Body of pancreas (tissue), 4 donors: ENCODE data around the gene GOLT1B.
"Not testable (repeated sequence)": the region's sequence is repeated elsewhere in the genome, so short reads cannot be mapped to it uniquely, and the experiment has no call there.

Experiments
- POLR2A ChIP-seq, 3 donors: fragments of 450-650 bp; IDR thresholded peaks; one replicate each; pipeline ENCODE4 v1.6.1; 2016; ENCODE audit warnings: antibody characterized with exemption in 3 of 3, mild to moderate bottlenecking in 2 of 3
- TF ChIP-seq, protein P1 (sequence below), 7 experiments: fragments of 450-650 bp in 4 of 7; fragments of 200-600 bp in 3 of 7; sonication (generic) in 3 of 7; IDR thresholded peaks; one replicate each; pipeline ENCODE4 v1.5.1; 2016 to 2019; ENCODE audit warnings: antibody characterized with exemption in 7 of 7

DNA sequence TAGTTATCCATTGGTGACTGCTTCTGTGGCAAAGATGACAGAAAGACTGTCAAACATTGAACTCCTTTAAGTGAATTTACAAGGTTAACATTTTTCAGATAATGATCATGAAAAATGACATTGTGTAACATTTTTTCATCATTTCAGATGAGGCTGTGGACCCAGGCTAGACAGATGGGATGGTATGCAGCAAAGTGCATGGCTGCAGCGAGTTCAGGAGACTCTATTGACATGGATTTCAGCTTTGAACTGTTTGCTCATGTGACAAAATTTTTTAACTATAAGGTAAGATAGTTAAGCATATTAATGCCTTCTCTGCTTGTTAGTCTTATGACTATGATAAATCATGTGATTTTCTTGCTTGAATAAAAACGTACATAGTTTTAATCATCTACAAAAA, 34.3 kb upstream of the GOLT1B start:
- TF ChIP-seq, protein P1, sequence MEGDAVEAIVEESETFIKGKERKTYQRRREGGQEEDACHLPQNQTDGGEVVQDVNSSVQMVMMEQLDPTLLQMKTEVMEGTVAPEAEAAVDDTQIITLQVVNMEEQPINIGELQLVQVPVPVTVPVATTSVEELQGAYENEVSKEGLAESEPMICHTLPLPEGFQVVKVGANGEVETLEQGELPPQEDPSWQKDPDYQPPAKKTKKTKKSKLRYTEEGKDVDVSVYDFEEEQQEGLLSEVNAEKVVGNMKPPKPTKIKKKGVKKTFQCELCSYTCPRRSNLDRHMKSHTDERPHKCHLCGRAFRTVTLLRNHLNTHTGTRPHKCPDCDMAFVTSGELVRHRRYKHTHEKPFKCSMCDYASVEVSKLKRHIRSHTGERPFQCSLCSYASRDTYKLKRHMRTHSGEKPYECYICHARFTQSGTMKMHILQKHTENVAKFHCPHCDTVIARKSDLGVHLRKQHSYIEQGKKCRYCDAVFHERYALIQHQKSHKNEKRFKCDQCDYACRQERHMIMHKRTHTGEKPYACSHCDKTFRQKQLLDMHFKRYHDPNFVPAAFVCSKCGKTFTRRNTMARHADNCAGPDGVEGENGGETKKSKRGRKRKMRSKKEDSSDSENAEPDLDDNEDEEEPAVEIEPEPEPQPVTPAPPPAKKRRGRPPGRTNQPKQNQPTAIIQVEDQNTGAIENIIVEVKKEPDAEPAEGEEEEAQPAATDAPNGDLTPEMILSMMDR (IDR thresholded peaks at IDR 0.05) = not testable (repeated sequence)
- TF ChIP-seq POLR2A (IDR thresholded peaks at IDR 0.05) = not testable (repeated sequence)
